Mesenchymal stem cell (in vitro differentiated cells and primary cell): Measurements from ENCODE around the gene GFI1B.
"Not testable (repeated sequence)": the region's sequence is repeated elsewhere in the genome, so short reads cannot be mapped to it uniquely, and the experiment has no call there.

ENCODE experiments used
- DNase-seq: peaks from one replicate; pipeline ENCODE4 v3.0.0-alpha.2; 2013
- H2AFZ ChIP-seq: one replicate; pipeline ENCODE4 v1.6.1; 2013; ENCODE audit warnings: low read depth, mild to moderate bottlenecking, control low read depth, inconsistent platforms, low read length, moderate library complexity
- H2AK5ac ChIP-seq: 2 replicates; pipeline ENCODE4 v1.6.1; 2013; ENCODE audit warnings: low read length, moderate library complexity, mild to moderate bottlenecking, inconsistent platforms; ENCODE audit not compliant: severe bottlenecking
- H2BK120ac ChIP-seq: one replicate; pipeline ENCODE4 v1.6.1; 2013; ENCODE audit warnings: low read depth, mild to moderate bottlenecking, inconsistent platforms, low read length, moderate library complexity
- H2BK12ac ChIP-seq, 2 experiments: one replicate each; pipeline ENCODE4 v1.6.1; 2013; ENCODE audit warnings: inconsistent platforms in 2 of 2, low read length in 2 of 2, mild to moderate bottlenecking in 2 of 2, moderate library complexity in 2 of 2, control low read depth in 1 of 2
- H2BK15ac ChIP-seq: one replicate; pipeline ENCODE4 v1.6.1; 2013; ENCODE audit warnings: mild to moderate bottlenecking, low read depth, inconsistent platforms; ENCODE audit not compliant: poor library complexity, severe bottlenecking
- H2BK5ac ChIP-seq: 2 replicates; pipeline ENCODE4 v1.6.1; 2013; ENCODE audit warnings: low read depth, mild to moderate bottlenecking, low read length, control low read depth, inconsistent platforms; ENCODE audit not compliant: poor library complexity, severe bottlenecking
- H3K14ac ChIP-seq, 2 experiments: one replicate each; pipeline ENCODE4 v1.6.1; 2013; ENCODE audit warnings: inconsistent platforms in 2 of 2, low read length in 2 of 2, control low read depth in 1 of 2, mild to moderate bottlenecking in 1 of 2, moderate library complexity in 1 of 2
- H3K18ac ChIP-seq, 2 experiments: one replicate each; pipeline ENCODE4 v1.6.1; 2013; ENCODE audit warnings: inconsistent platforms in 2 of 2, low read length in 2 of 2, control low read depth in 1 of 2, low read depth in 1 of 2, mild to moderate bottlenecking in 1 of 2
- H3K23ac ChIP-seq, 2 experiments: one replicate each; pipeline ENCODE4 v1.6.1; 2013; ENCODE audit warnings: inconsistent platforms in 2 of 2, low read length in 2 of 2, mild to moderate bottlenecking in 2 of 2, moderate library complexity in 2 of 2, control low read depth in 1 of 2
- H3K27ac ChIP-seq: 2 replicates; pipeline ENCODE4 v1.5.1; 2013; ENCODE audit warnings: mild to moderate bottlenecking, moderate library complexity, low read length, control low read depth, inconsistent platforms; ENCODE audit not compliant: poor library complexity, severe bottlenecking
- H3K27me3 ChIP-seq, 2 experiments: 2 replicates each; pipeline versions ENCODE4 v1.6.1 to v1.7.0; 2013; ENCODE audit warnings: low read length in 2 of 2, mild to moderate bottlenecking in 2 of 2, moderate library complexity in 2 of 2, control low read depth in 1 of 2, inconsistent platforms in 1 of 2; ENCODE audit not compliant: control insufficient read depth in 1 of 2, insufficient read depth in 1 of 2
- H3K36me3 ChIP-seq, 2 experiments: 2 replicates each; pipeline versions ENCODE4 v1.6.1 to v1.7.0; 2013; ENCODE audit warnings: low read length in 2 of 2, control low read depth in 1 of 2, inconsistent platforms in 1 of 2, low read depth in 1 of 2, mild to moderate bottlenecking in 1 of 2; ENCODE audit not compliant: insufficient read depth in 2 of 2, control insufficient read depth in 1 of 2
- H3K4ac ChIP-seq, 2 experiments: one replicate each; pipeline ENCODE4 v1.6.1; 2013; ENCODE audit warnings: inconsistent platforms in 2 of 2, low read length in 2 of 2, mild to moderate bottlenecking in 2 of 2, moderate library complexity in 2 of 2, control low read depth in 1 of 2, low read depth in 1 of 2
- H3K4me1 ChIP-seq: 2 replicates; pipeline ENCODE4 v1.6.1; 2013; ENCODE audit warnings: low read depth, low read length, control low read depth; ENCODE audit not compliant: control insufficient read depth, insufficient read depth
- H3K4me2 ChIP-seq: 2 replicates; pipeline ENCODE4 v1.6.1; 2013; ENCODE audit warnings: low read length, mild to moderate bottlenecking, inconsistent platforms; ENCODE audit not compliant: poor library complexity, severe bottlenecking
- H3K4me3 ChIP-seq, 2 experiments: 2 replicates each; pipeline versions ENCODE4 v1.5.1 to v1.7.0; 2013; ENCODE audit warnings: low read length in 2 of 2, mild to moderate bottlenecking in 2 of 2, control low read depth in 1 of 2, low read depth in 1 of 2; ENCODE audit not compliant: insufficient read depth in 1 of 2
- H3K79me1 ChIP-seq: replicated peaks from 2 replicates; pipeline ENCODE4 v1.6.1; 2013; ENCODE audit warnings: mild to moderate bottlenecking, control low read depth, low read length, inconsistent platforms; ENCODE audit not compliant: poor library complexity, severe bottlenecking
- H3K9ac ChIP-seq: 2 replicates; pipeline ENCODE4 v1.7.0; 2013; ENCODE audit warnings: mild to moderate bottlenecking, low read length, moderate library complexity
- H3K9me3 ChIP-seq: 2 replicates; pipeline ENCODE4 v1.7.0; 2013; ENCODE audit warnings: mild to moderate bottlenecking, low read length; ENCODE audit not compliant: control insufficient read depth
- H4K8ac ChIP-seq: one replicate; pipeline ENCODE4 v1.6.1; 2013; ENCODE audit warnings: inconsistent platforms, mild to moderate bottlenecking, low read length, moderate library complexity
- H4K91ac ChIP-seq: one replicate; pipeline ENCODE4 v1.6.1; 2013; ENCODE audit warnings: mild to moderate bottlenecking, low read length, inconsistent platforms
- WGBS: methylation state at CpG from one replicate; pipeline ENCODE4 v1.1.7; 2013; ENCODE audit warnings: mixed read lengths; 5-methylcytosine and 5-hydroxymethylcytosine counted together

Gene GFI1B

GRCh38 chr9:132997591-132997990, 19.1 kb downstream of the GFI1B start:
- no peak overlapping the region for H3K4me3 ChIP-seq
- WGBS = 55% methylated on average over 4 of the region's 4 CpGs
- H4K91ac ChIP-seq = no peak overlapping the region
- H3K36me3 ChIP-seq = no peaks in the 10 kb centered on the region
- H3K18ac ChIP-seq = no peak overlapping the region
- no peak overlapping the region for H3K9ac ChIP-seq
- H3K14ac ChIP-seq = no peak overlapping the region
- H3K9me3 ChIP-seq = no peaks in the 10 kb centered on the region
- no peak overlapping the region for H2BK5ac ChIP-seq
- H2BK15ac ChIP-seq = no peak overlapping the region
- H3K23ac ChIP-seq = no peak overlapping the region
- H2AK5ac ChIP-seq = no peak overlapping the region
- peak; percentile 47 for DNase-seq
- H2BK120ac ChIP-seq = no peak overlapping the region
- no peak overlapping the region for H3K4me2 ChIP-seq
- H3K79me1 ChIP-seq = no peaks in the 10 kb centered on the region
- no peak overlapping the region for H3K4ac ChIP-seq
- no peak overlapping the region for H2AFZ ChIP-seq
- H3K4me1 ChIP-seq = peaks cover 1% of the 10 kb centered on the region
- H3K27ac ChIP-seq = no peak overlapping the region
- H3K27me3 ChIP-seq = peaks cover 59 to 86% of the 10 kb centered on the region in 2 experiments
- no peak overlapping the region for H4K8ac ChIP-seq
- no peak overlapping the region for H2BK12ac ChIP-seq

GRCh38 chr9:132998221-132998620, 19.7 kb downstream of the GFI1B start:
- not testable (repeated sequence) for H3K9ac ChIP-seq, H3K4me2 ChIP-seq, H4K8ac ChIP-seq, H2BK15ac ChIP-seq, H3K4me3 ChIP-seq, DNase-seq, H4K91ac ChIP-seq, H3K18ac ChIP-seq, H3K4ac ChIP-seq, H3K23ac ChIP-seq, H2AK5ac ChIP-seq, H3K9me3 ChIP-seq, H3K14ac ChIP-seq, H3K4me1 ChIP-seq, H3K36me3 ChIP-seq, H3K27ac ChIP-seq, H3K79me1 ChIP-seq, H2BK120ac ChIP-seq, H2BK12ac ChIP-seq, H2BK5ac ChIP-seq, H2AFZ ChIP-seq
- WGBS = 95% methylated on average over 2 of the region's 4 CpGs
- H3K27me3 ChIP-seq = peaks cover 60 to 86% of the 10 kb centered on the region in 2 experiments

- Histone ChIP-seq H3K4me1 (peaks cover 6% of the 10 kb centered on the region), H3K9me3 (no peaks in the 10 kb centered on the region), H2BK120ac (no peak overlapping the region), H4K8ac (no peak overlapping the region), H3K4ac (no peak overlapping the region), H3K79me1 (no peaks in the 10 kb centered on the region), H3K27me3 (peaks cover 53 to 83% of the 10 kb centered on the region in 2 experiments), H3K23ac (no peak overlapping the region), H3K14ac (no peak overlapping the region), H2BK15ac (no peak overlapping the region), H2AFZ (no peak overlapping the region), H3K18ac (no peak overlapping the region), H3K9ac (no peak overlapping the region), H3K27ac (no peak overlapping the region), H3K36me3 (no peaks in the 10 kb centered on the region), H3K4me2 (no peak overlapping the region), H2BK5ac (no peak overlapping the region), H4K91ac (peak overlapping the region; percentile 11), H2BK12ac (no peak overlapping the region), H2AK5ac (no peak overlapping the region), H3K4me3 (no peak overlapping the region)
- no peak for DNase-seq
- WGBS = 83% methylated on average over 17 of the region's 18 CpGs
Measured at GRCh38 chr9:132998831-132999635, 20.5 kb downstream of the GFI1B start.

GRCh38 chr9:133002147-133003070, 23.9 kb downstream of the GFI1B start:
- whole genome bisulfite sequencing = 71% methylated on average over 13 of the region's 13 CpGs
- Histone ChIP-seq H3K36me3 (no peaks in the 10 kb centered on the region), H4K8ac (no peak overlapping the region), H3K79me1 (no peaks in the 10 kb centered on the region), H3K9me3 (no peaks in the 10 kb centered on the region), H3K4me1 (peaks cover 11% of the 10 kb centered on the region), H2BK12ac (no peak overlapping the region), H2BK15ac (no peak overlapping the region), H3K18ac (no peak overlapping the region), H2BK120ac (no peak overlapping the region), H3K9ac (no peak overlapping the region), H2AFZ (no peak overlapping the region), H3K27me3 (peaks cover 44 to 79% of the 10 kb centered on the region in 2 experiments), H2BK5ac (no peak overlapping the region), H2AK5ac (no peak overlapping the region), H3K14ac (no peak overlapping the region), H4K91ac (no peak overlapping the region), H3K23ac (no peak overlapping the region), H3K4me3 (no peak overlapping the region), H3K4me2 (no peak overlapping the region), H3K4ac (no peak overlapping the region), H3K27ac (no peak overlapping the region)
- no peak for DNase-seq
